Neural cell (in vitro differentiated cells): ENCODE results near the gene PRR11. TPM values are rescaled to one million over a fixed set of nuclear protein-coding genes. Genes with fewer than 3 reads are reported as not detected.
A peak's percentile ranks its signal among the peaks of the same experiment; 100 is the strongest.

Experiments used
- H2AFZ ChIP-seq: fragments of 200-600, 300-800 bp; sonication (generic), shearing (Covaris generic); 2 replicates; pipeline ENCODE4 v1.6.0; 2014; ENCODE audit warnings: low read depth, mild to moderate bottlenecking, antibody characterized with exemption, low read length, moderate library complexity
- H3F3A ChIP-seq: fragments of 200-600 bp; shearing (Covaris generic); 2 replicates; pipeline ENCODE4 v1.6.1; 2016; ENCODE audit warnings: mild to moderate bottlenecking, moderate library complexity, mixed read lengths, antibody characterized with exemption, low read length; ENCODE audit not compliant: insufficient read depth, poor library complexity, severe bottlenecking
- H3K27ac ChIP-seq: fragments of 200-600, 300-800 bp; sonication (generic), shearing (Covaris generic); 2 replicates; pipeline ENCODE4 v1.5.1; 2014; ENCODE audit warnings: mild to moderate bottlenecking, low read length, moderate library complexity
- H3K27me3 ChIP-seq: fragments of 300-800, 200-600 bp; sonication (generic), shearing (Covaris generic); 2 replicates; pipeline ENCODE4 v1.6.0; 2014; ENCODE audit warnings: mild to moderate bottlenecking, low read depth, low read length, moderate library complexity; ENCODE audit not compliant: insufficient read depth
- H3K36me3 ChIP-seq: fragments of 300-800, 200-600 bp; sonication (generic), shearing (Covaris generic); 2 replicates; pipeline ENCODE4 v1.5.1; 2014; ENCODE audit warnings: mild to moderate bottlenecking, antibody characterized with exemption, low read length, moderate library complexity; ENCODE audit not compliant: insufficient read depth
- H3K4me2 ChIP-seq: fragments of 300-800, 200-600 bp; sonication (generic), shearing (Covaris generic); 2 replicates; pipeline ENCODE4 v1.6.0; 2014; ENCODE audit warnings: mild to moderate bottlenecking, low read length
- H3K4me3 ChIP-seq: fragments of 300-800, 200-600 bp; sonication (generic), shearing (Covaris generic); 2 replicates; pipeline ENCODE4 v1.5.1; 2014; ENCODE audit warnings: mild to moderate bottlenecking, low read length, moderate library complexity
- H3K79me2 ChIP-seq: fragments of 200-600 bp; shearing (Covaris generic); replicated peaks from 2 replicates; pipeline ENCODE4 v1.6.0; 2014; ENCODE audit warnings: mild to moderate bottlenecking, low read length, moderate library complexity; ENCODE audit not compliant: insufficient read depth
- H3K9ac ChIP-seq: fragments of 300-800, 200-600 bp; sonication (generic), shearing (Covaris generic); 2 replicates; pipeline ENCODE4 v1.6.1; 2016; ENCODE audit warnings: mild to moderate bottlenecking, low read length, mixed read lengths
- H3K9me2 ChIP-seq: fragments of 200-600 bp; shearing (Covaris generic); 2 replicates; pipeline ENCODE4 v1.6.1; 2016; ENCODE audit warnings: mild to moderate bottlenecking, low read length, mixed read lengths; ENCODE audit not compliant: insufficient read depth
- H3K9me3 ChIP-seq: fragments of 200-600, 300-800 bp; sonication (generic), shearing (Covaris generic); 2 replicates; pipeline ENCODE4 v1.6.1; 2016; ENCODE audit warnings: mild to moderate bottlenecking, mixed run types, low read length, moderate library complexity, mixed read lengths
- H4K20me1 ChIP-seq: fragments of 200-600 bp; shearing (Covaris generic); 2 replicates; pipeline ENCODE4 v1.6.1; 2016; ENCODE audit warnings: mild to moderate bottlenecking, mixed run types; ENCODE audit not compliant: insufficient read depth
- EP300 ChIP-seq: fragments of 450-650 bp; conservative IDR thresholded peaks from 2 replicates; pipeline ENCODE4 v1.6.1; 2014; ENCODE audit warnings: antibody characterized with exemption, mild to moderate bottlenecking, moderate library complexity; ENCODE audit not compliant: poor library complexity, severe bottlenecking
- EZH2 ChIP-seq: fragments of 200-600, 300-800 bp; shearing (Covaris generic), sonication (generic); IDR thresholded peaks from 2 replicates; pipeline ENCODE4 v1.6.1; 2014; ENCODE audit warnings: antibody characterized with exemption, low read length, borderline replicate concordance, mild to moderate bottlenecking; ENCODE audit not compliant: insufficient read depth, poor library complexity, severe bottlenecking
- MXI1 ChIP-seq: fragments of 450-650 bp; conservative IDR thresholded peaks from 2 replicates; pipeline ENCODE4 v1.6.1; 2014; ENCODE audit warnings: antibody characterized with exemption, mild to moderate bottlenecking; ENCODE audit not compliant: poor library complexity, severe bottlenecking
- POLR2AphosphoS5 ChIP-seq: IDR thresholded peaks from 2 replicates; pipeline ENCODE4 v1.6.1; 2012
- RAD21 ChIP-seq: fragments of 450-650 bp; conservative IDR thresholded peaks from 2 replicates; pipeline ENCODE4 v1.6.1; 2014; ENCODE audit warnings: antibody characterized with exemption, mild to moderate bottlenecking, moderate library complexity
- SMC3 ChIP-seq: fragments of 450-650 bp; conservative IDR thresholded peaks from 2 replicates; pipeline ENCODE4 v1.6.1; 2014; ENCODE audit warnings: antibody characterized with exemption, mild to moderate bottlenecking, moderate library complexity; ENCODE audit not compliant: poor library complexity
- TAF1 ChIP-seq: IDR thresholded peaks from 2 replicates; pipeline ENCODE4 v1.6.1; 2012; ENCODE audit warnings: low read depth
- polyA plus RNA-seq: library from polyadenylated mRNA; depleted of rRNA; stranded (reverse); fragments of >200 nt; gene quantifications from 2 replicates; pipeline ENCODE4 v1.2.3, GENCODE V29; 2014
- TF ChIP-seq, protein P1 (sequence below): fragments of 450-650 bp; IDR thresholded peaks from 2 replicates; pipeline ENCODE4 v1.5.1; 2014; ENCODE audit warnings: antibody characterized with exemption, mild to moderate bottlenecking, moderate library complexity; ENCODE audit not compliant: poor library complexity, severe bottlenecking
- TF ChIP-seq, protein P2 (sequence below): IDR thresholded peaks from 2 replicates; pipeline ENCODE4 v1.6.1; 2012; ENCODE audit warnings: borderline replicate concordance

PRR11 gene
- polyA plus RNA-seq, 1 donor from 2014 or later: 0.22 TPM

DNA sequence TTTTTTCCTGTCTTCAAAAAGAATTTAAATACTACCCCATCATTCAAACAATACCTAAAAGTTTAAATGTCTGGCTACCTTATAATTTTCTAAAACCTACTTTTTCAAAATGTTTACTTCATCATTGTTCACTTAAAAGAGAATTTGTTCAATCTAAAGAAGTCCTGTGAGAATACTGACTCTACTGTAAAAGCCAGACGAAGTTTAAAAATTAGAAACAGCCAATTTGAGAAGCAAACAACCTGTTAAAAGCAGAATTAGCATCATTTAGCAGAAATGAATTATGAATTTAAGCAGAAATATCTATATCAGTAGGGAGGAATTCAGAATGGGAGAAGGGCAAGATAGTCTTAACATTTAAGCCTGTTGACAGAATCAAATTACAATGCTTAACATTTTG, 2.6 kb upstream of the PRR11 start:
- H4K20me1 ChIP-seq: no peaks in the 10 kb centered on the region
- peak overlapping the region; percentile 92 for H3K9ac ChIP-seq
- H3K4me2 ChIP-seq: peak overlapping the region; percentile 83
- H3K9me2 ChIP-seq: no peaks in the 10 kb centered on the region
- peaks cover 72% of the 10 kb centered on the region for H3K79me2 ChIP-seq
- H3F3A ChIP-seq: no peaks in the 10 kb centered on the region
- H3K36me3 ChIP-seq: no peaks in the 10 kb centered on the region
- peak overlapping the region; percentile 86 for H3K4me3 ChIP-seq
- TF ChIP-seq, protein P1, sequence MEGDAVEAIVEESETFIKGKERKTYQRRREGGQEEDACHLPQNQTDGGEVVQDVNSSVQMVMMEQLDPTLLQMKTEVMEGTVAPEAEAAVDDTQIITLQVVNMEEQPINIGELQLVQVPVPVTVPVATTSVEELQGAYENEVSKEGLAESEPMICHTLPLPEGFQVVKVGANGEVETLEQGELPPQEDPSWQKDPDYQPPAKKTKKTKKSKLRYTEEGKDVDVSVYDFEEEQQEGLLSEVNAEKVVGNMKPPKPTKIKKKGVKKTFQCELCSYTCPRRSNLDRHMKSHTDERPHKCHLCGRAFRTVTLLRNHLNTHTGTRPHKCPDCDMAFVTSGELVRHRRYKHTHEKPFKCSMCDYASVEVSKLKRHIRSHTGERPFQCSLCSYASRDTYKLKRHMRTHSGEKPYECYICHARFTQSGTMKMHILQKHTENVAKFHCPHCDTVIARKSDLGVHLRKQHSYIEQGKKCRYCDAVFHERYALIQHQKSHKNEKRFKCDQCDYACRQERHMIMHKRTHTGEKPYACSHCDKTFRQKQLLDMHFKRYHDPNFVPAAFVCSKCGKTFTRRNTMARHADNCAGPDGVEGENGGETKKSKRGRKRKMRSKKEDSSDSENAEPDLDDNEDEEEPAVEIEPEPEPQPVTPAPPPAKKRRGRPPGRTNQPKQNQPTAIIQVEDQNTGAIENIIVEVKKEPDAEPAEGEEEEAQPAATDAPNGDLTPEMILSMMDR: no peak
- TF ChIP-seq RAD21: no peak
- TF ChIP-seq MXI1: no peak
- no peak for TF ChIP-seq SMC3
- no peak for TF ChIP-seq EP300
- no peak for TF ChIP-seq EZH2
- no peak for TF ChIP-seq POLR2AphosphoS5
- no peak overlapping the region for H2AFZ ChIP-seq
- H3K9me3 ChIP-seq: no peaks in the 10 kb centered on the region
- H3K27ac ChIP-seq: peak overlapping the region; percentile 99
- no peaks in the 10 kb centered on the region for H3K27me3 ChIP-seq

DNA sequence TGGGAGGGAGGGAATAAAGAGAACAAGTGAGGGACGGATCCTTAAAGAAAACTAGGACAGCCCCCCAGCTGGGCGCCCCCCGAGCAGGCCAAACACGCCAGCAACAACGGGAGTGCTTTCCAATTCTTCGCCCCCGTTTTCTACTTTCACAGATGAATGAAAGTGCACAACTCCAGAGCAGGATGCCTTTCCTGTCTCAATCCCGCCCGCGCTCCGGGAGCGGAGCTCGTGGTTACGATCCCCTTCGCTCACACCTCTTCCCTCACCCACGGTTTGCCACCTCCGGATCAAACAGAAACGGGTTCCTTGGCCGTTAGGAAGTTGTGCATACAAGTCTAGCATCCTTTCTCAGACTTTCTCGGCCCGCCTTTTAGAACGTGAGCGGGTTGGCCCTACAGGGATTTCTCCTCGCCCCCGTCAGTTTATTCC, 1.2 kb upstream of the PRR11 start:
- H3K4me3 ChIP-seq: peak overlapping the region; percentile 86
- H3K27me3 ChIP-seq: no peaks in the 10 kb centered on the region
- peak overlapping the region; percentile 92 for H3K9ac ChIP-seq
- H4K20me1 ChIP-seq: no peaks in the 10 kb centered on the region
- H3K4me2 ChIP-seq: peak overlapping the region; percentile 49
- no peaks in the 10 kb centered on the region for H3K9me3 ChIP-seq
- no peaks in the 10 kb centered on the region for H3K36me3 ChIP-seq
- H3K27ac ChIP-seq: peak overlapping the region; percentile 99
- H3K9me2 ChIP-seq: no peaks in the 10 kb centered on the region
- peak overlapping the region; percentile 93 for H2AFZ ChIP-seq
- peaks cover 69% of the 10 kb centered on the region for H3K79me2 ChIP-seq
- TF ChIP-seq TAF1 (no peak), EP300 (no peak), POLR2AphosphoS5 (no peak), EZH2 (no peak), RAD21 (no peak), SMC3 (no peak), MXI1 (no peak)
- TF ChIP-seq, protein P1: no peak
- TF ChIP-seq, protein P2, sequence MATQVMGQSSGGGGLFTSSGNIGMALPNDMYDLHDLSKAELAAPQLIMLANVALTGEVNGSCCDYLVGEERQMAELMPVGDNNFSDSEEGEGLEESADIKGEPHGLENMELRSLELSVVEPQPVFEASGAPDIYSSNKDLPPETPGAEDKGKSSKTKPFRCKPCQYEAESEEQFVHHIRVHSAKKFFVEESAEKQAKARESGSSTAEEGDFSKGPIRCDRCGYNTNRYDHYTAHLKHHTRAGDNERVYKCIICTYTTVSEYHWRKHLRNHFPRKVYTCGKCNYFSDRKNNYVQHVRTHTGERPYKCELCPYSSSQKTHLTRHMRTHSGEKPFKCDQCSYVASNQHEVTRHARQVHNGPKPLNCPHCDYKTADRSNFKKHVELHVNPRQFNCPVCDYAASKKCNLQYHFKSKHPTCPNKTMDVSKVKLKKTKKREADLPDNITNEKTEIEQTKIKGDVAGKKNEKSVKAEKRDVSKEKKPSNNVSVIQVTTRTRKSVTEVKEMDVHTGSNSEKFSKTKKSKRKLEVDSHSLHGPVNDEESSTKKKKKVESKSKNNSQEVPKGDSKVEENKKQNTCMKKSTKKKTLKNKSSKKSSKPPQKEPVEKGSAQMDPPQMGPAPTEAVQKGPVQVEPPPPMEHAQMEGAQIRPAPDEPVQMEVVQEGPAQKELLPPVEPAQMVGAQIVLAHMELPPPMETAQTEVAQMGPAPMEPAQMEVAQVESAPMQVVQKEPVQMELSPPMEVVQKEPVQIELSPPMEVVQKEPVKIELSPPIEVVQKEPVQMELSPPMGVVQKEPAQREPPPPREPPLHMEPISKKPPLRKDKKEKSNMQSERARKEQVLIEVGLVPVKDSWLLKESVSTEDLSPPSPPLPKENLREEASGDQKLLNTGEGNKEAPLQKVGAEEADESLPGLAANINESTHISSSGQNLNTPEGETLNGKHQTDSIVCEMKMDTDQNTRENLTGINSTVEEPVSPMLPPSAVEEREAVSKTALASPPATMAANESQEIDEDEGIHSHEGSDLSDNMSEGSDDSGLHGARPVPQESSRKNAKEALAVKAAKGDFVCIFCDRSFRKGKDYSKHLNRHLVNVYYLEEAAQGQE: no peak
- no peaks in the 10 kb centered on the region for H3F3A ChIP-seq
